Neuronal stem cell (in vitro differentiated cells): ENCODE measurements around the gene NDUFA6.

Experiments
- DNase-seq: peaks from one replicate; pipeline ENCODE4 v3.0.0-alpha.2; 2013; ENCODE audit warnings: low spot score
- H2AFZ ChIP-seq: one replicate; pipeline ENCODE4 v1.6.1; 2013; ENCODE audit warnings: mild to moderate bottlenecking, low read length, inconsistent platforms
- H2AK5ac ChIP-seq: 2 replicates; pipeline ENCODE4 v1.6.1; 2013; ENCODE audit warnings: low read depth, mild to moderate bottlenecking, inconsistent platforms, low read length, moderate library complexity, mixed read lengths
- H2BK120ac ChIP-seq: 2 replicates; pipeline ENCODE4 v1.6.1; 2013; ENCODE audit warnings: low read depth, mild to moderate bottlenecking, inconsistent platforms, low read length, moderate library complexity, mixed read lengths
- H2BK12ac ChIP-seq: one replicate; pipeline ENCODE4 v1.6.1; 2013; ENCODE audit warnings: low read length, inconsistent platforms
- H2BK15ac ChIP-seq: 2 replicates; pipeline ENCODE4 v1.6.1; 2013; ENCODE audit warnings: mild to moderate bottlenecking, low read length, inconsistent platforms, mixed read lengths
- H2BK5ac ChIP-seq: one replicate; pipeline ENCODE4 v1.6.1; 2013; ENCODE audit warnings: inconsistent platforms, mild to moderate bottlenecking, low read length, moderate library complexity
- H3K14ac ChIP-seq: one replicate; pipeline ENCODE4 v1.6.1; 2013; ENCODE audit warnings: low read length, inconsistent platforms
- H3K18ac ChIP-seq: 2 replicates; pipeline ENCODE4 v1.6.1; 2013; ENCODE audit warnings: low read length, inconsistent platforms
- H3K23ac ChIP-seq: 2 replicates; pipeline ENCODE4 v1.6.1; 2013; ENCODE audit warnings: low read depth, mild to moderate bottlenecking, mixed read lengths, low read length, inconsistent platforms; ENCODE audit not compliant: poor library complexity
- H3K27ac ChIP-seq: replicated peaks from 3 replicates; pipeline ENCODE4 v1.5.1; 2013; ENCODE audit warnings: low read length, inconsistent platforms
- H3K27me3 ChIP-seq, 3 experiments: 2 replicates each; pipeline ENCODE4 v1.6.1; 2013; ENCODE audit warnings: low read length in 3 of 3, mild to moderate bottlenecking in 2 of 3, inconsistent platforms in 1 of 3, low read depth in 1 of 3, mixed read lengths in 1 of 3, moderate library complexity in 1 of 3; ENCODE audit not compliant: control insufficient read depth in 3 of 3, insufficient read depth in 3 of 3
- H3K36me3 ChIP-seq, 2 donors: replicated peaks in 1 of 2; 2 replicates each; pipeline ENCODE4 v1.6.1; 2013; ENCODE audit warnings: low read length in 2 of 2; ENCODE audit not compliant: control insufficient read depth in 2 of 2, insufficient read depth in 2 of 2
- H3K4ac ChIP-seq: 2 replicates; pipeline ENCODE4 v1.6.1; 2013; ENCODE audit warnings: inconsistent platforms, mild to moderate bottlenecking, low read length, moderate library complexity
- H3K4me1 ChIP-seq, 2 donors: 1 replicate in 1 of 2; 2 replicates in 1 of 2; pipeline ENCODE4 v1.6.1; 2013; ENCODE audit warnings: low read length in 2 of 2, low read depth in 1 of 2; ENCODE audit not compliant: control insufficient read depth in 2 of 2, insufficient read depth in 1 of 2
- H3K4me2 ChIP-seq: one replicate; pipeline ENCODE4 v1.6.1; 2013; ENCODE audit warnings: mild to moderate bottlenecking, low read length, inconsistent platforms; ENCODE audit not compliant: insufficient read depth, poor library complexity, severe bottlenecking
- H3K4me3 ChIP-seq, 2 donors: 2 replicates each; pipeline ENCODE4 v1.5.1; 2013; ENCODE audit warnings: low read length in 2 of 2, mild to moderate bottlenecking in 2 of 2, inconsistent platforms in 1 of 2, moderate library complexity in 1 of 2
- H3K79me1 ChIP-seq: one replicate; pipeline ENCODE4 v1.6.1; 2013; ENCODE audit warnings: low read depth, mild to moderate bottlenecking, inconsistent platforms, low read length, moderate library complexity
- H3K9ac ChIP-seq: one replicate; pipeline ENCODE4 v1.6.1; 2013; ENCODE audit warnings: mild to moderate bottlenecking, low read depth, low read length, inconsistent platforms; ENCODE audit not compliant: poor library complexity
- H3K9me3 ChIP-seq, 2 donors: replicated peaks in 1 of 2; 2 replicates each; pipeline versions ENCODE3 to v1.6.1; 2013; ENCODE audit warnings: low read length in 2 of 2, mild to moderate bottlenecking in 2 of 2, inconsistent platforms in 1 of 2, low read depth in 1 of 2, mixed read lengths in 1 of 2, moderate library complexity in 1 of 2; ENCODE audit not compliant: control insufficient read depth in 2 of 2, insufficient read depth in 1 of 2
- H4K8ac ChIP-seq: one replicate; pipeline ENCODE4 v1.6.1; 2013; ENCODE audit warnings: low read depth, mild to moderate bottlenecking, inconsistent platforms, low read length, moderate library complexity
- H4K91ac ChIP-seq: one replicate; pipeline ENCODE4 v1.6.1; 2013; ENCODE audit warnings: low read length, low read depth, mild to moderate bottlenecking, inconsistent platforms; ENCODE audit not compliant: poor library complexity
- WGBS, 2 donors: extraction: QIAGEN DNeasy Blood & Tissue Kit; methylation state at CpG; one replicate each; pipeline ENCODE4 v1.1.7; 2013; ENCODE audit warnings: missing lambda C conversion rate in 2 of 2, mixed read lengths in 1 of 2; ENCODE audit not compliant: insufficient read length in 2 of 2, insufficient replicate concordance in 1 of 2; ENCODE audit errors: extremely low coverage in 2 of 2; 5-methylcytosine and 5-hydroxymethylcytosine counted together

NDUFA6 gene

DNA sequence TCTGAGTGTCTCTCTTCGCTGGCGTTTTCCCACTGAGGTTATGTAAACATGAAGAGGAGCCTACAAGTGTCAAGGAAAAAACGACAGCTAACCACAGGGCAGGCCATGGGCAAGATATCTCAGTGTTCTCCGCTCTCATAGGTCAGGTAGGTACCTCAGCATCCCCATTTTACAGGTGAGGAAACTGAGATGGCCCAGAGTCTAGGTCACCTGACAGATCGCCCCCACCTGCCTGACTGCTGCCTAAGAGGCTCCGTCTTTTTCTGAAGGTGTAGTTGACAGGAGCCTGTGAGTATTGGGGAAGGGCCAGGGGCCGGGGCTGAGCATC lies 847 bp upstream of the NDUFA6 start:
- H4K91ac ChIP-seq, result no peak overlapping the region
- peaks cover 3 to 4% of the 10 kb centered on the region in 2 donors for H3K4me1 ChIP-seq
- no peak overlapping the region for H2BK120ac ChIP-seq
- no peak for DNase-seq
- H3K36me3 ChIP-seq, result peaks cover 7 to 24% of the 10 kb centered on the region in 2 donors
- no peak overlapping the region for H4K8ac ChIP-seq
- peak overlapping the region; percentile 96 for H2AFZ ChIP-seq
- peaks cover 0 to 2% (median 0%) of the 10 kb centered on the region in 3 experiments for H3K27me3 ChIP-seq
- H2BK15ac ChIP-seq, result no peak overlapping the region
- peaks cover 3 to 14% of the 10 kb centered on the region in 2 donors for H3K9me3 ChIP-seq
- H3K4me3 ChIP-seq, result peak overlapping the region; percentile 74 to 87
- H3K18ac ChIP-seq, result no peak overlapping the region
- H2BK12ac ChIP-seq, result no peak overlapping the region
- WGBS, 2 donors, result no CpG with 5 or more reads among the region's 7 CpGs
- H2AK5ac ChIP-seq, result no peak overlapping the region
- no peak overlapping the region for H2BK5ac ChIP-seq
- no peak overlapping the region for H3K23ac ChIP-seq
- no peak overlapping the region for H3K4ac ChIP-seq
- H3K14ac ChIP-seq, result no peak overlapping the region
- no peak overlapping the region for H3K27ac ChIP-seq
- H3K4me2 ChIP-seq, result peak overlapping the region; percentile 98
- peak overlapping the region; percentile 73 for H3K9ac ChIP-seq
- peaks cover 2% of the 10 kb centered on the region for H3K79me1 ChIP-seq

DNA sequence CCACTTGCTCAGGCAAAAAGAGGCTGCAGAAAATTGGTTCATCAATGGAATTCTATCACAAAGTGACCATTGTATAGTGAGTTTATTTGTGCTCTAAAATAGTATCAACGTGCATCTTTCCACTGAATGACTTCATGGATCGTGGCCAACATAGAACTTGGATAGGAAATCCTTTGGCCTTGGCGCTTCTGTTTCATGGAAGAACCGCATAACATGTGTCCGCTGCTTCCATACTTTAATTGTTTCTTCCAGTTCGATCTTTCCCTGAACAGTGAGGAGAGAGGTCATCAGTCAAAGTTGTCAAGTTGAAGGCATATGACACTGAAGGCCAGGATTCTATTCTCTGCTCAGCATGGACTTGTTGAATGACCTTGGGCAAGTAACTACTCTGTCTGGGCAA lies 4.5 kb downstream of the NDUFA6 start:
- WGBS, 2 donors, result no CpG with 5 or more reads among the region's 6 CpGs
- no peak overlapping the region for H2AFZ ChIP-seq
- H3K4me1 ChIP-seq, result peaks cover 0 to 1% of the 10 kb centered on the region in 2 donors

DNA sequence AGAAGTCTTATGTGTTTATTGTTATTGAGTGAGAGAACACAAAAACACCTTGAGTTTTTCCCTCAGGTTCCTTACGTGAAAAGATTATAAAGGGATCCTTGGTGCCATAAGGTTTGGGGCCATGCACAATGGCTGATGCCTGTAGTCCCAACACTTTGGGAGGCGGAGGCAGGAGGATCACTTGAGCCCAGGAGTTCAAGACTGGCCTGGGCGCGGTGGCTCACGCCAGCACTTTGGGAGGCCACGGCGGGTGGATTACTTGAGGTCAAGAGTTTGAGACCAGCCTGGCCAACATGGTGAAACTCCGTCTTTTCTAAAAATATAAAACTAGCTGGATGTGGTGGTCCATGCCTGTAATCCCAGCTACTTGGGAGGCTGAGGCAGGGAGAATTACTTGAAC lies 5.7 kb downstream of the NDUFA6 start:
- H2AFZ ChIP-seq, result no peak overlapping the region
- H3K9ac ChIP-seq, result no peak overlapping the region
- no peak overlapping the region for H3K4ac ChIP-seq
- no peak overlapping the region for H2BK12ac ChIP-seq
- H3K4me3 ChIP-seq, result no peak overlapping the region
- H2BK5ac ChIP-seq, result no peak overlapping the region
- peaks cover 2 to 14% of the 10 kb centered on the region in 2 donors for H3K9me3 ChIP-seq
- H3K27me3 ChIP-seq, result no peaks in the 10 kb centered on the region
- no peaks in the 10 kb centered on the region for H3K79me1 ChIP-seq
- no CpG with 5 or more reads among the region's 8 CpGs for WGBS, 2 donors
- no peak overlapping the region for H3K4me2 ChIP-seq
- no peak overlapping the region for H3K18ac ChIP-seq
- H3K4me1 ChIP-seq, result peaks cover 1 to 6% of the 10 kb centered on the region in 2 donors
- no peak overlapping the region for H4K91ac ChIP-seq
- no peak overlapping the region for H4K8ac ChIP-seq
- H2AK5ac ChIP-seq, result no peak overlapping the region
- DNase-seq, result no peak
- no peak overlapping the region for H3K14ac ChIP-seq
- no peak overlapping the region for H3K27ac ChIP-seq
- peaks cover 20 to 70% of the 10 kb centered on the region in 2 donors for H3K36me3 ChIP-seq
- no peak overlapping the region for H2BK15ac ChIP-seq
- H2BK120ac ChIP-seq, result no peak overlapping the region
- no peak overlapping the region for H3K23ac ChIP-seq

More for the DNA sequence above, 4.5 kb downstream of the NDUFA6 start:
- no peak for DNase-seq
- no peak overlapping the region for H2BK120ac ChIP-seq
- H3K4me3 ChIP-seq, result no peak overlapping the region
- H3K27ac ChIP-seq, result no peak overlapping the region
- H3K9ac ChIP-seq, result no peak overlapping the region
- H4K91ac ChIP-seq, result no peak overlapping the region
- no peak overlapping the region for H4K8ac ChIP-seq
- H2BK12ac ChIP-seq, result no peak overlapping the region
- H3K36me3 ChIP-seq, result peaks cover 20 to 70% of the 10 kb centered on the region in 2 donors
- H3K79me1 ChIP-seq, result no peaks in the 10 kb centered on the region
- H3K18ac ChIP-seq, result no peak overlapping the region
- H3K9me3 ChIP-seq, result peaks cover 2 to 14% of the 10 kb centered on the region in 2 donors
- no peak overlapping the region for H2BK5ac ChIP-seq
- H3K23ac ChIP-seq, result no peak overlapping the region
- H3K4me2 ChIP-seq, result no peak overlapping the region
- H2AK5ac ChIP-seq, result no peak overlapping the region
- no peak overlapping the region for H3K14ac ChIP-seq
- H2BK15ac ChIP-seq, result no peak overlapping the region
- H3K4ac ChIP-seq, result no peak overlapping the region
- no peaks in the 10 kb centered on the region for H3K27me3 ChIP-seq

DNA sequence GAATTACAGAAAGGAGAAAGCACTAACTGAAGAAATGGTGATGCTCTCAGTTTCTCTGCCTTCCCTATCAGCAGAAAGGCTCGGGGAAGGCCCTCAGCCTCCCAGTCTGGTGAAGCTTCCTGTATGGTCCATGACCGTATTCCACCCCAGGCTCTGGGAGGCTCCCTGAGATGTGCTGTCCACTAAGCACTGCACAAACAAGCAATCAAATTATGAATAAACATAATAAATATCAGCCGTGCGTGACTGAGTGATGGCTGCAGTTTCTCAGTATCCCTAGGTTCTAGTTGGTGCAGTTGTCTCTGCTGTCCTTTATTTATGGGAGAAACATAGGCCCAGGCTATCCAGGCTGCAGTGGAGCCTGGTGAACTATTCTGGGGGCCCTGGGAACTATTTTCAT lies 7.5 kb downstream of the NDUFA6 start:
- H4K91ac ChIP-seq, result no peak overlapping the region
- peaks cover 14 to 56% of the 10 kb centered on the region in 2 donors for H3K36me3 ChIP-seq
- no peak for DNase-seq
- no peak overlapping the region for H3K14ac ChIP-seq
- H3K27me3 ChIP-seq, result no peaks in the 10 kb centered on the region
- no peak overlapping the region for H3K4me3 ChIP-seq
- H3K18ac ChIP-seq, result no peak overlapping the region
- H3K23ac ChIP-seq, result no peak overlapping the region
- peaks cover 3 to 8% of the 10 kb centered on the region in 2 donors for H3K4me1 ChIP-seq
- H3K4me2 ChIP-seq, result no peak overlapping the region
- no peak overlapping the region for H2AFZ ChIP-seq
- no peak overlapping the region for H3K9ac ChIP-seq
- no peak overlapping the region for H3K27ac ChIP-seq
- H2BK5ac ChIP-seq, result no peak overlapping the region
- no peak overlapping the region for H4K8ac ChIP-seq
- no peaks in the 10 kb centered on the region for H3K9me3 ChIP-seq
- H2BK120ac ChIP-seq, result no peak overlapping the region
- H3K4ac ChIP-seq, result no peak overlapping the region
- H2BK12ac ChIP-seq, result no peak overlapping the region
- no peaks in the 10 kb centered on the region for H3K79me1 ChIP-seq
- WGBS, 2 donors, result no CpG with 5 or more reads among the region's 4 CpGs
- no peak overlapping the region for H2BK15ac ChIP-seq
- H2AK5ac ChIP-seq, result no peak overlapping the region
